PC-3 (cell line): ENCODE data around the gene SLC17A2. TPM values are rescaled to one million over a fixed set of nuclear protein-coding genes. Genes with fewer than 3 reads are reported as not detected.

Experiments used
- ATAC-seq: fragments of 200-7000 bp; cut with Tn5 transposase; 2 replicates; pipeline ENCODE4 v1.9.1; 2020; ENCODE audit warnings: mild to moderate bottlenecking, moderate library complexity
- BruUV-seq: library from RNA; stranded (reverse); fragments of 400-500 nt; replicated peaks from 2 replicates; lab custom pipeline; 2021; lab: Mats Ljungman, UMichigan
- CTCF ChIA-PET: fragments of 300-600 bp; sonication (Branson Sonifier 250); formaldehyde crosslinking; loops from one replicate; lab custom pipeline; 2022; ENCODE audit warnings: antibody characterized with exemption; lab: Charles Lee
- POLR2A ChIA-PET: fragments of 300-600 bp; sonication (Branson Sonifier 250); formaldehyde crosslinking; loops from one replicate; lab custom pipeline; 2022; ENCODE audit warnings: antibody characterized with exemption; ENCODE audit not compliant: unreplicated experiment; lab: Charles Lee
- DNase-seq: peaks from one replicate; pipeline ENCODE4 v3.0.0-alpha.2; 2015
- H2AFZ ChIP-seq: fragments of 300-600 bp; sonication (generic); 2 replicates; pipeline ENCODE4 v1.6.0; 2016; ENCODE audit warnings: antibody characterized with exemption, low read length
- H3F3A ChIP-seq: fragments of 300-600 bp; sonication (generic); one replicate; pipeline ENCODE4 v1.6.0; 2017; ENCODE audit warnings: antibody characterized with exemption, low read length, control low read depth, mild to moderate bottlenecking; ENCODE audit not compliant: unreplicated experiment
- H3K27ac ChIP-seq: fragments of 300-600 bp; sonication (generic); 2 replicates; pipeline ENCODE4 v1.5.1; 2016; ENCODE audit warnings: mild to moderate bottlenecking, low read length
- H3K27me3 ChIP-seq: fragments of 300-600 bp; sonication (generic); 2 replicates; pipeline ENCODE4 v1.6.1; 2016; ENCODE audit warnings: low read length, mixed read lengths
- H3K36me3 ChIP-seq: fragments of 300-600 bp; sonication (generic); 2 replicates; pipeline ENCODE4 v1.6.1; 2016; ENCODE audit warnings: low read depth, mixed run types, low read length, mixed read lengths
- H3K4me1 ChIP-seq: fragments of 300-600 bp; sonication (generic); 2 replicates; pipeline ENCODE4 v1.5.1; 2016; ENCODE audit warnings: low read length; ENCODE audit not compliant: insufficient read depth
- H3K4me2 ChIP-seq: fragments of 300-600 bp; sonication (generic); 2 replicates; pipeline ENCODE4 v1.6.0; 2016; ENCODE audit warnings: low read length
- H3K4me3 ChIP-seq: fragments of 300-600 bp; sonication (generic); 2 replicates; pipeline ENCODE4 v1.5.1; 2016; ENCODE audit warnings: mild to moderate bottlenecking, low read length, mixed read lengths
- H3K79me2 ChIP-seq: fragments of 300-600 bp; sonication (generic); 2 replicates; pipeline ENCODE4 v1.6.1; 2017; ENCODE audit warnings: low read length, mixed read lengths
- H3K9ac ChIP-seq: fragments of 300-600 bp; sonication (generic); 2 replicates; pipeline ENCODE4 v1.6.0; 2016; ENCODE audit warnings: mild to moderate bottlenecking, low read length
- H3K9me2 ChIP-seq: fragments of 300-600 bp; sonication (generic); replicated peaks from 2 replicates; pipeline ENCODE4 v1.6.1; 2016; ENCODE audit warnings: mixed run types, low read length, mixed read lengths
- H3K9me3 ChIP-seq: fragments of 300-600 bp; sonication (generic); 2 replicates; pipeline ENCODE4 v1.6.1; 2016; ENCODE audit warnings: low read length, mixed read lengths
- H4K20me1 ChIP-seq: fragments of 300-600 bp; sonication (generic); 2 replicates; pipeline ENCODE4 v1.6.1; 2016; ENCODE audit warnings: low read length, mixed read lengths
- CTCF ChIP-seq: fragments of 300-600 bp; sonication (generic); conservative IDR thresholded peaks from 2 replicates; pipeline ENCODE4 v1.5.1; 2017; ENCODE audit warnings: antibody characterized with exemption, low read depth, mild to moderate bottlenecking, low read length
- EZH2 ChIP-seq: fragments of 300-600 bp; sonication (generic); IDR thresholded peaks from one replicate; pipeline ENCODE4 v1.6.1; 2017; ENCODE audit warnings: antibody characterized with exemption, mild to moderate bottlenecking, low read length; ENCODE audit not compliant: unreplicated experiment
- EZH2phosphoT487 ChIP-seq: fragments of 300-600 bp; sonication (generic); IDR thresholded peaks from 2 replicates; pipeline ENCODE4 v1.6.1; 2018; ENCODE audit warnings: mild to moderate bottlenecking, antibody characterized with exemption, low read length, borderline replicate concordance
- intact Hi-C: fragments of 100-400 bp; cut with micrococcal nuclease; formaldehyde crosslinking; loops from 2 replicates; pipeline ENCODE4 v1.9.0; 2023
- total RNA-seq: library from RNA; depleted of rRNA; stranded (reverse); fragments of >200 nt; gene quantifications from 2 replicates; pipeline ENCODE4 v1.2.3, GENCODE V29; 2014

Gene SLC17A2
- total RNA-seq, 1 experiment from 2014 or later: not detected

DNA sequence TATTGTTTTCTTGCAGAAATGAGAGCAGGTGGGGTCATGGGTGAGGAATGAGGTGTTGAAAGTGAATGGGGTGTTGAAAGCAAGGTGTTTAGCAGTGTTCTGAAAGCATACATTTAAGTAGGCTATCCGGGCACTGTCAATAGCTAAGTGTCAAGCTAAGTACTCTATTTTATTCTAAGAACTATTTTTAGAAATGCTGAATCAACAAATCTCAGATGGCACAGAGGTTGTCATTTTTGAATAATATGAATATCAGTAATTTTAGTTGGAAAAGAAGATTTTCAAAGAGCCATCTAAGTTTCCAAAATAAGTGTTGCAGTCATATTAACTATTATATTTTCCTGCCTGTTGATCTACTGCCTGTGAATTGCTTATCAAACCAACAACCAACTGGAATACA lies 34.7 kb downstream of the SLC17A2 start:
- H3K36me3 ChIP-seq: no peaks in the 10 kb centered on the region
- DNase-seq: no peak
- H2AFZ ChIP-seq: no peak overlapping the region
- no peak overlapping the region for H3K9ac ChIP-seq
- H3K27me3 ChIP-seq: peaks cover 11% of the 10 kb centered on the region; the same call in 1 of the 2 replicates
- no peak for TF ChIP-seq EZH2
- TF ChIP-seq EZH2phosphoT487: no peak
- TF ChIP-seq CTCF: no peak
- no peaks in the 10 kb centered on the region for H3F3A ChIP-seq
- ATAC-seq: no peak
- no peak overlapping the region for H3K4me3 ChIP-seq
- no peaks in the 10 kb centered on the region for H3K9me2 ChIP-seq
- no peaks in the 10 kb centered on the region for H3K79me2 ChIP-seq
- no peaks in the 10 kb centered on the region for H4K20me1 ChIP-seq
- intact Hi-C loops: no loop called here
- BruUV-seq: no TSS peak
- H3K27ac ChIP-seq: no peak overlapping the region
- H3K9me3 ChIP-seq: no peaks in the 10 kb centered on the region
- POLR2A ChIA-PET: no interaction called here
- H3K4me1 ChIP-seq: no peaks in the 10 kb centered on the region
- H3K4me2 ChIP-seq: no peak overlapping the region
- CTCF ChIA-PET: interaction anchor here (0.7 kb wide), 1 partner anchor 40 kb away, joined by 3 read pairs; no protein-coding TSS in a partner anchor

DNA sequence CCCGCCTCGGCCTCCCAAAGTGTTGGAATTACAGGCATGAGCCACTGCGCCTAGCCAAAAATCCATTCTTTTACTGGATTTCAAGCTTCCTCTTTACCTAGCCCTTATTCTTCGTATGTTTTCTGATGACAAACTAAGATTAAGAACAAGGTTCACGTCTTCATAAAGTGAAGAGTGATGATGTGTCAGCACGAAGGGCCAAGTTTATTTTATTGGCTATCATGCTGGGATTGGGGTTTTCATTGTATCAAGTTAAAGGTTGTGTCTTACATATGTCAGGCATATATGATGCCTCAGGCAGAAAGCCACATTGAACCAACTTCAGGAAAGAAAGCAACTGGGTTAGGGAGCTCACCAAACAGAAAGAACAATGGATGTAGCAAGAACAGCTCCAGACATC lies 36.7 kb downstream of the SLC17A2 start:
- BruUV-seq: no TSS peak
- Histone ChIP-seq H3K4me1 (peaks cover 11% of the 10 kb centered on the region), H3K4me2 (no peak overlapping the region), H3K27ac (no peak overlapping the region), H3K36me3 (no peaks in the 10 kb centered on the region), H3K27me3 (0 out of 2 replicates have a peak, but pooled peaks cover 11% of the 10 kb centered on the region), H3K79me2 (no peaks in the 10 kb centered on the region), H3K9me2 (no peaks in the 10 kb centered on the region), H3K9me3 (no peaks in the 10 kb centered on the region), H3K9ac (no peak overlapping the region), H3F3A (no peaks in the 10 kb centered on the region), H4K20me1 (no peaks in the 10 kb centered on the region), H2AFZ (no peak overlapping the region), H3K4me3 (no peak overlapping the region)
- ChIA-PET POLR2A (no interaction called here), CTCF (no interaction called here)
- no peak for TF ChIP-seq EZH2
- DNase-seq (no peak), ATAC-seq (no peak)
- intact Hi-C loops: loop anchor here (5.0 kb wide), 1 partner anchor 99 kb away; no protein-coding TSS in a partner anchor

GRCh38 chr6:25892877-25893276 lies 37.6 kb downstream of the SLC17A2 start:
- intact Hi-C loops: loop anchor here (5.0 kb wide), 1 partner anchor 99 kb away; no protein-coding TSS in a partner anchor
- H3K36me3 ChIP-seq: no peaks in the 10 kb centered on the region
- no peak overlapping the region for H3K4me2 ChIP-seq
- H3K9ac ChIP-seq: no peak overlapping the region
- BruUV-seq: no TSS peak
- ChIA-PET POLR2A (interaction anchor here (0.6 kb wide), 1 partner anchor 424 kb away, joined by 4 read pairs; no protein-coding TSS in a partner anchor), CTCF (no interaction called here)
- ATAC-seq (no peak), DNase-seq (no peak)
- 0 out of 2 replicates have a peak, but pooled peaks cover 11% of the 10 kb centered on the region for H3K27me3 ChIP-seq
- H3K9me2 ChIP-seq: no peaks in the 10 kb centered on the region
- H3K9me3 ChIP-seq: no peaks in the 10 kb centered on the region
- no peak overlapping the region for H3K27ac ChIP-seq
- H3K4me3 ChIP-seq: no peak overlapping the region
- H4K20me1 ChIP-seq: no peaks in the 10 kb centered on the region
- peaks cover 11% of the 10 kb centered on the region for H3K4me1 ChIP-seq
- TF ChIP-seq EZH2: no peak
- no peak for TF ChIP-seq EZH2phosphoT487
- TF ChIP-seq CTCF: no peak
- no peaks in the 10 kb centered on the region for H3K79me2 ChIP-seq
- no peak overlapping the region for H2AFZ ChIP-seq
- no peaks in the 10 kb centered on the region for H3F3A ChIP-seq
